ENCODE data around the gene EML2.
"Not testable (repeated sequence)": the region's sequence is repeated elsewhere in the genome, so short reads cannot be mapped to it uniquely, and the experiment has no call there.

EML2 gene, protein sequence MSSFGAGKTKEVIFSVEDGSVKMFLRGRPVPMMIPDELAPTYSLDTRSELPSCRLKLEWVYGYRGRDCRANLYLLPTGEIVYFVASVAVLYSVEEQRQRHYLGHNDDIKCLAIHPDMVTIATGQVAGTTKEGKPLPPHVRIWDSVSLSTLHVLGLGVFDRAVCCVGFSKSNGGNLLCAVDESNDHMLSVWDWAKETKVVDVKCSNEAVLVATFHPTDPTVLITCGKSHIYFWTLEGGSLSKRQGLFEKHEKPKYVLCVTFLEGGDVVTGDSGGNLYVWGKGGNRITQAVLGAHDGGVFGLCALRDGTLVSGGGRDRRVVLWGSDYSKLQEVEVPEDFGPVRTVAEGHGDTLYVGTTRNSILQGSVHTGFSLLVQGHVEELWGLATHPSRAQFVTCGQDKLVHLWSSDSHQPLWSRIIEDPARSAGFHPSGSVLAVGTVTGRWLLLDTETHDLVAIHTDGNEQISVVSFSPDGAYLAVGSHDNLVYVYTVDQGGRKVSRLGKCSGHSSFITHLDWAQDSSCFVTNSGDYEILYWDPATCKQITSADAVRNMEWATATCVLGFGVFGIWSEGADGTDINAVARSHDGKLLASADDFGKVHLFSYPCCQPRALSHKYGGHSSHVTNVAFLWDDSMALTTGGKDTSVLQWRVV

DNA sequence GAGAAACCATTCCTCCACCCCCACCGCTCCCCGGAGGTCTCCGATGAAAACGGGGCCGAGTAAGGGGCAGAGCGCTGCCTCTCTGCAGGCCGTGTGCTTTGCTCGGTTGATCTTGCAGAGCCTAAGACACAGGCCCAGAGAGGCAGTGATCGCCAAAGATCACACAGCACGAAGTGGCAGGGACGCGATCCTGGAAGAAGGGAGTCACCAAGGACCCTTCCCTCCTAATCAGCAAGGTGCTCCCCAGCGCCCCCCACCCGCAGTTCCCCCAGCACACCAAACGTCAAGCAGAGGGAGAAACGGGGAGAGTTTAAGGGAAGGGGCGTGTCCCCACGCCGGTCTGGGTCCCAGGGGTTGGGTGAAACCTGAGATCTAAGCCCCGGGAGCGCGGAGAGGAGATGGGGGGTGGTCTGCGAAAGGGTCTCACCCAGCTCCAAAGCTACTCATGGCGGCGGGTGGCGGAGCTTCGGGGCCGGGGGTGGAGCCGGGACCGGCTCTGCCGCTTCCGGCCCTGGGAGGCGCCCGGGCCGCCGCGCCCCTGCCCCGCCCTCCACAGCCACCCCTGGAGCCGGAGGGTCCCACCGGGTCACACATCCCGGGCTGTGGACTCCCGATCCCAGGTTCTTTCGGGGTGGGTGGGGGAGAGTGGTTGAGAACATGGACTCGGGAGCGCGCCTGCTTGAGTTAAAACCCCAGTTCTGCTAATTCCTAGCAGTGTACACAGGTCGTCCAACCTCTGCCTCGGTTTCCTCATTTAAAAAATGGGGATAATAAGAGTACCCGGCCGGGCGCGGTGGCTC, at the start of gene EML2:
Gene EML2 (minus strand): TSS at position 468 of the 800 bp plus-strand sequence. CDS start 21 bp downstream, at position 447.
- peak within 1 kb of the TSS; percentile 89 for H3K4me3 ChIP-seq
- peak within 1 kb of the TSS; percentile 37 to 71 for H3K27ac ChIP-seq
- TF ChIP-seq, protein P1, sequence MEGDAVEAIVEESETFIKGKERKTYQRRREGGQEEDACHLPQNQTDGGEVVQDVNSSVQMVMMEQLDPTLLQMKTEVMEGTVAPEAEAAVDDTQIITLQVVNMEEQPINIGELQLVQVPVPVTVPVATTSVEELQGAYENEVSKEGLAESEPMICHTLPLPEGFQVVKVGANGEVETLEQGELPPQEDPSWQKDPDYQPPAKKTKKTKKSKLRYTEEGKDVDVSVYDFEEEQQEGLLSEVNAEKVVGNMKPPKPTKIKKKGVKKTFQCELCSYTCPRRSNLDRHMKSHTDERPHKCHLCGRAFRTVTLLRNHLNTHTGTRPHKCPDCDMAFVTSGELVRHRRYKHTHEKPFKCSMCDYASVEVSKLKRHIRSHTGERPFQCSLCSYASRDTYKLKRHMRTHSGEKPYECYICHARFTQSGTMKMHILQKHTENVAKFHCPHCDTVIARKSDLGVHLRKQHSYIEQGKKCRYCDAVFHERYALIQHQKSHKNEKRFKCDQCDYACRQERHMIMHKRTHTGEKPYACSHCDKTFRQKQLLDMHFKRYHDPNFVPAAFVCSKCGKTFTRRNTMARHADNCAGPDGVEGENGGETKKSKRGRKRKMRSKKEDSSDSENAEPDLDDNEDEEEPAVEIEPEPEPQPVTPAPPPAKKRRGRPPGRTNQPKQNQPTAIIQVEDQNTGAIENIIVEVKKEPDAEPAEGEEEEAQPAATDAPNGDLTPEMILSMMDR (IDR thresholded peaks at IDR 0.05) = no peak
- DNase-seq (ENCODE audit: low spot score) = no peak

DNA sequence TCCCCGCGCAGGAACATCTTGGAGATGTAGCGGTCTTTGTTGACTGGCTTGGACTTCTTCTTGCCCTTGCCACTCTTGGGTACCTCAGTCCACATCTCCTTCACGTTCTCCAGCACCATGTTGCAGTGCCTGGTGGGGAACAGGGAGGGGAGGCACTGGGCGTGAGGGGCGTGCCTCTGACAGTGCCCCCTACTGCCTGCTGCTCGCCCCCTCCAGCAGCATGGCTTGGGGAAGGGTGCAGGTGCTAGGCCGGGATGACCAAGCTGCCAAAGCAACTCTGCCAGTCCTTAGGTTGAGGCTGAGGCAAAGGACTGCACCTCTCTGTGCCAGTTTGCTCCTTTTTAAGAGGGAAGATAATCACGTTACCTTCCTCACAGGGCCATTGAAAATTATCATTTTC, 48.4 kb upstream of the EML2 start:
- no peak for DNase-seq (ENCODE audit: low spot score)
- TF ChIP-seq, protein P1 (IDR thresholded peaks at IDR 0.05) = no peak
- H3K4me3 ChIP-seq = no peak overlapping the region
- no peak overlapping the region for H3K27ac ChIP-seq

DNA sequence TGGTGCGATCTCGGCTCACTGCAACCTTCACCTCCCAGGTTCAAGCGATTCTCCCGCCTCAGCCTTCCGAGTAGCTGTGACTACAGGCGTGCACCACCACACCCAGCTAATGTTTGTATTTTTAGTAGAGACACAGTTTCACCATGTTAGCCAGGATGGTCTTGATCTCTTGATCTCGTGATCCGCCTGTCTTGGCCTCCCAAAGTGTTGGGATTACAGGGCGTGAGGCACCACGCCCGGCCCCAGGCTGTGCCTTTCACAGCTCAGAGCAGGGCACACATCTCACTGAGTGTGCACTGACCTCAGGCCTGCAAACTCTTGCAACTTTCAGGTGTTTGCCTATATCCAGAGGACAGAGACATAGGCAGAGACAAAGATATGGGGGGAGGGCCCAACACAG, 45.8 kb upstream of the EML2 start:
- not testable (repeated sequence) for DNase-seq (ENCODE audit: low spot score); H3K27ac ChIP-seq; H3K4me3 ChIP-seq

DNA sequence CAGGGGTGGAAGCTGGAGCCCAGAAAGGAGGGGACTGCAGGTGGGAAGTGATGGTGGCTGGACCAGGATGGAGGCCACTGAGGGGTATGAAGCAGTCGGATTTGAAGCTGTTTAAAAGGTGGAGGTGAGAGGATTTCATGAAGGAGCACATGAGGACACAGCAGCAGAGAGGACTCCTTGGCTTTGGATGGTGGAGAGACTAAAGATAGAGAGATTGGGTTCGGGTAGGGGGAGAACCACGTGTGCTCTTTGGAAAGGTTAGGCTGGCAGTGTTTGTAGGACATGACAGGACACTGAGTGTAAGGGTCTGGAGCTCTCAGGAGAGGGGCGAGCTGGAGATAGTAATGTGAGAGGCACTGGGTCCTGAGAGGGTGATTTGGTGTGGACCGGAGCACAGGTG, 43.7 kb upstream of the EML2 start:
- no peak overlapping the region for H3K4me3 ChIP-seq
- DNase-seq (ENCODE audit: low spot score) = no peak
- H3K27ac ChIP-seq = no peak overlapping the region
- TF ChIP-seq, protein P1 (IDR thresholded peaks at IDR 0.05) = no peak

DNA sequence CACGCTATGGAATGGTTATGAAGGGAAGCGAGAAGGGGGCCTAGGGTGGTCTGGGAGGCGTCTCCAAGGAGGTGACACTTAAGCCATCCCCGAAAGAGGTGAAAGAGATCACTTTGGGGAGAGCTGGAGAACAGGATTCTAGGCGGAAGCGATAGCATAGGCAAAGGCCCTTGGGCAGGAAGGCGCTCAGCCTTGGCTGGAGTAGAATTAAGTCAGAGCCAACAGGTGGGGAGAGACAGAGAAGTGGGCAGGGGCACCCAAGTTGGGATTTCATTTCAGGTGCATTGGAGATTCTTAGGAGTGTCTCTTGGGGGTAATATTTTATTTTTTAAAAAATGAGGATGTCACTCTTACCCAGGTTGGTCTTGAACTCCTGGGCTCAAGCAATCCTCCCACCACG, 42.9 kb upstream of the EML2 start:
- DNase-seq (ENCODE audit: low spot score) = no peak
- TF ChIP-seq, protein P1 (IDR thresholded peaks at IDR 0.05) = no peak
- H3K27ac ChIP-seq = peak overlapping the region; percentile 69 to 75
- peak overlapping the region; percentile 63 for H3K4me3 ChIP-seq

DNA sequence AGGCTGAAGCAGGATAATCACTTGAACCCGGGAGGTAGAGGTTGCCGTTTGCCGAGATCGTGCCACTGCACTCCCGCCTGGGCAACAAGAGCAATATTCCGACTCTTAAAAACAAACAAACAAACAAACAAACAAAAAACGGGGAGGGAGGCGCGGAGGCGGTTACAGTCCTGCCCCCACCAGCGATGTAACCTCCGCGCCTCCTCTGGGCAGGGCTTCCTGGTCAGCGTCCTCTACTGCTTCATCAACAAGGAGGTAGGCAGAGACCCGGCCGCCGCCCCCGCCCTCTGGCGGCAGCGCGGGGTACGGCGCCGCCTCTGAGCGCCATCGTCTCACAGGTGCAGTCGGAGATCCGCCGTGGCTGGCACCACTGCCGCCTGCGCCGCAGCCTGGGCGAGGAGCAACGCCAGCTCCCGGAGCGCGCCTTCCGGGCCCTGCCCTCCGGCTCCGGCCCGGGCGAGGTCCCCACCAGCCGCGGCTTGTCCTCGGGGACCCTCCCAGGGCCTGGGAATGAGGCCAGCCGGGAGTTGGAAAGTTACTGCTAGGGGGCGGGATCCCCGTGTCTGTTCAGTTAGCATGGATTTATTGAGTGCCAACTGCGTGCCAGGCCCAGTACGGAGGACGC, 42.3 kb upstream of the EML2 start:
- Histone ChIP-seq H3K4me3 (peak overlapping the region; percentile 63), H3K27ac (peak overlapping the region; percentile 69 to 75)
- TF ChIP-seq, protein P1 (IDR thresholded peaks at IDR 0.05) = peak; percentile 92
- peak; percentile 92 for DNase-seq (ENCODE audit: low spot score)
